MM.1S (cell line): ENCODE results near the gene SMKR1.

Experiments
- DNase-seq: peaks from one replicate; pipeline ENCODE4 v3.0.0-alpha.2; 2015
- H2AFZ ChIP-seq: fragments of 300-600 bp; sonication (generic); 2 replicates; pipeline ENCODE4 v1.6.0; 2016; ENCODE audit warnings: antibody characterized with exemption, low read length
- H3F3A ChIP-seq: fragments of 300-600 bp; sonication (generic); 2 replicates; pipeline ENCODE4 v1.6.1; 2016; ENCODE audit warnings: mild to moderate bottlenecking, antibody characterized with exemption, low read length, moderate library complexity, mixed read lengths; ENCODE audit not compliant: insufficient read depth
- H3K27ac ChIP-seq: fragments of 300-600 bp; sonication (generic); 2 replicates; pipeline ENCODE4 v1.5.1; 2016; ENCODE audit warnings: mild to moderate bottlenecking, low read length
- H3K27me3 ChIP-seq: fragments of 300-600 bp; sonication (generic); replicated peaks from 2 replicates; pipeline ENCODE4 v1.6.0; 2016; ENCODE audit warnings: low read length; ENCODE audit not compliant: insufficient read depth
- H3K36me3 ChIP-seq: fragments of 300-600 bp; sonication (generic); replicated peaks from 2 replicates; pipeline ENCODE4 v1.6.1; 2016; ENCODE audit warnings: mild to moderate bottlenecking, low read length, mixed read lengths; ENCODE audit not compliant: insufficient read depth
- H3K4me1 ChIP-seq: fragments of 300-600 bp; sonication (generic); 2 replicates; pipeline ENCODE4 v1.6.1; 2016; ENCODE audit warnings: low read length, mixed read lengths
- H3K4me2 ChIP-seq: fragments of 300-600 bp; sonication (generic); 2 replicates; pipeline ENCODE4 v1.6.0; 2016; ENCODE audit warnings: low read depth, low read length
- H3K4me3 ChIP-seq: fragments of 300-600 bp; sonication (generic); 2 replicates; pipeline ENCODE4 v1.5.1; 2016; ENCODE audit warnings: low read length, mixed read lengths
- H3K79me2 ChIP-seq: fragments of 300-600 bp; sonication (generic); 2 replicates; pipeline ENCODE4 v1.6.1; 2016; ENCODE audit warnings: mixed run types, low read length, mixed read lengths
- H3K9ac ChIP-seq: fragments of 300-600 bp; sonication (generic); 2 replicates; pipeline ENCODE4 v1.6.1; 2016; ENCODE audit warnings: low read length, mixed read lengths
- H3K9me2 ChIP-seq: fragments of 300-600 bp; sonication (generic); replicated peaks from 2 replicates; pipeline ENCODE4 v1.6.1; 2016; ENCODE audit warnings: mild to moderate bottlenecking, low read length, mixed read lengths; ENCODE audit not compliant: insufficient read depth
- H3K9me3 ChIP-seq: fragments of 300-600 bp; sonication (generic); replicated peaks from 2 replicates; pipeline ENCODE4 v1.6.1; 2016; ENCODE audit warnings: mild to moderate bottlenecking, low read length, mixed read lengths; ENCODE audit not compliant: insufficient read depth
- H4K20me1 ChIP-seq: fragments of 300-600 bp; sonication (generic); 2 replicates; pipeline ENCODE4 v1.6.1; 2016; ENCODE audit warnings: mild to moderate bottlenecking, low read length, moderate library complexity, mixed read lengths; ENCODE audit not compliant: insufficient read depth
- EZH2 ChIP-seq: fragments of 300-600 bp; sonication (generic); optimal IDR thresholded peaks from 2 replicates; pipeline ENCODE3; 2017; ENCODE audit warnings: low read depth, mild to moderate bottlenecking, antibody characterized with exemption, low read length, mixed read lengths
- EZH2phosphoT487 ChIP-seq: fragments of 300-600 bp; sonication (generic); IDR thresholded peaks from 2 replicates; pipeline ENCODE4 v1.6.1; 2018; ENCODE audit warnings: antibody characterized with exemption, low read length
- TF ChIP-seq, protein P1 (sequence below): fragments of 300-600 bp; sonication (generic); IDR thresholded peaks from 2 replicates; pipeline ENCODE4 v1.5.1; 2016; ENCODE audit warnings: antibody characterized with exemption, low read length, mixed read lengths

SMKR1 gene

DNA sequence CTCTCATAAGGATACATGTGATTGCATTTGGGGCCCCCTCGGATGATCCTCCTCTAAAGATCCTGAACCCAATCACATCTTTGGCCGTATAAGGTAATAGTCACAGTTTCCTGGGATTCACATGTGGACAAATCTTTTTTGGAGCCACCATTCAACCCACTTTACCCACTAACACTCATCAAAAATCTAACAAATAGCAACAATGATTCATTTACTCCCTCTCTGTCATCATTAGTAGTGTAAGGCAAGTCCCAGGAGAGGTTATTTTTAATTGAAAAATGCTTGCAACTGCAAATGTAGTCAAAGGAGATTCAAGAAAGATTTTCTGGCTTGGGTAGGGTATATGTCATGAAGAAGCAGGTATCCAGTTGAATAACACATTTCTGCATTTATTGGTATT, 9.9 kb upstream of the SMKR1 start:
- no peaks in the 10 kb centered on the region for H3K9me2 ChIP-seq
- no peak overlapping the region for H3K4me2 ChIP-seq
- no peaks in the 10 kb centered on the region for H3K27me3 ChIP-seq
- H4K20me1 ChIP-seq, result no peaks in the 10 kb centered on the region
- no peaks in the 10 kb centered on the region for H3F3A ChIP-seq
- no peaks in the 10 kb centered on the region for H3K4me1 ChIP-seq
- no peaks in the 10 kb centered on the region for H3K79me2 ChIP-seq
- peak; percentile 5 for DNase-seq
- no peak overlapping the region for H2AFZ ChIP-seq
- no peaks in the 10 kb centered on the region for H3K9me3 ChIP-seq
- H3K27ac ChIP-seq, result no peak overlapping the region
- no peak overlapping the region for H3K9ac ChIP-seq
- H3K36me3 ChIP-seq, result no peaks in the 10 kb centered on the region
- H3K4me3 ChIP-seq, result no peak overlapping the region
- TF ChIP-seq EZH2phosphoT487 (no peak), EZH2 (no peak)
- TF ChIP-seq, protein P1, sequence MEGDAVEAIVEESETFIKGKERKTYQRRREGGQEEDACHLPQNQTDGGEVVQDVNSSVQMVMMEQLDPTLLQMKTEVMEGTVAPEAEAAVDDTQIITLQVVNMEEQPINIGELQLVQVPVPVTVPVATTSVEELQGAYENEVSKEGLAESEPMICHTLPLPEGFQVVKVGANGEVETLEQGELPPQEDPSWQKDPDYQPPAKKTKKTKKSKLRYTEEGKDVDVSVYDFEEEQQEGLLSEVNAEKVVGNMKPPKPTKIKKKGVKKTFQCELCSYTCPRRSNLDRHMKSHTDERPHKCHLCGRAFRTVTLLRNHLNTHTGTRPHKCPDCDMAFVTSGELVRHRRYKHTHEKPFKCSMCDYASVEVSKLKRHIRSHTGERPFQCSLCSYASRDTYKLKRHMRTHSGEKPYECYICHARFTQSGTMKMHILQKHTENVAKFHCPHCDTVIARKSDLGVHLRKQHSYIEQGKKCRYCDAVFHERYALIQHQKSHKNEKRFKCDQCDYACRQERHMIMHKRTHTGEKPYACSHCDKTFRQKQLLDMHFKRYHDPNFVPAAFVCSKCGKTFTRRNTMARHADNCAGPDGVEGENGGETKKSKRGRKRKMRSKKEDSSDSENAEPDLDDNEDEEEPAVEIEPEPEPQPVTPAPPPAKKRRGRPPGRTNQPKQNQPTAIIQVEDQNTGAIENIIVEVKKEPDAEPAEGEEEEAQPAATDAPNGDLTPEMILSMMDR, result no peak

DNA sequence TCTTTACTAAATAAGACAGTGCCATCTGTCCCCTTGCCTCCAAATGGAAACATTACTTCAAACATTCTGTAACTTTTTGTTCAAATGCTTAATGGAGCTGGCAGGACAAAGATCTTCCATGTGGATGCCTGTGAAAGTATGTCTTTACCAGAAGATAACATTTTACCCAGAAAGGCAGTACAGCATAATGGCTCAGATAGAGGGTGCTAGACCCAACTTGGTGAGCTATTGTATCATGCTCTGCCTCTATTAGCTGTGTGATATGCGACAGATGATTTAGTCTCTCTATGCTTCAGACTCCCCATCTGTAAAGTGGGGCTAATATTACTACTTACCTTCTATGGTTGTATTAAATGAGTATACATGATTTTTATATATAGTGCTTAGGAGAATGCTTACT, 8.8 kb upstream of the SMKR1 start:
- no peaks in the 10 kb centered on the region for H4K20me1 ChIP-seq
- no peaks in the 10 kb centered on the region for H3K9me3 ChIP-seq
- no peak overlapping the region; the same call in 1 of the 2 replicates for H3K27ac ChIP-seq
- TF ChIP-seq, protein P1, result peak; percentile 21
- TF ChIP-seq EZH2phosphoT487, result no peak
- TF ChIP-seq EZH2, result no peak
- H3K9ac ChIP-seq, result no peak overlapping the region
- H3K36me3 ChIP-seq, result no peaks in the 10 kb centered on the region
- peak; percentile 5 for DNase-seq
- H3K27me3 ChIP-seq, result no peaks in the 10 kb centered on the region
- no peak overlapping the region for H3K4me3 ChIP-seq
- H2AFZ ChIP-seq, result no peak overlapping the region
- no peaks in the 10 kb centered on the region for H3F3A ChIP-seq
- no peaks in the 10 kb centered on the region for H3K4me1 ChIP-seq
- H3K79me2 ChIP-seq, result no peaks in the 10 kb centered on the region
- H3K9me2 ChIP-seq, result no peaks in the 10 kb centered on the region
- H3K4me2 ChIP-seq, result no peak overlapping the region

DNA sequence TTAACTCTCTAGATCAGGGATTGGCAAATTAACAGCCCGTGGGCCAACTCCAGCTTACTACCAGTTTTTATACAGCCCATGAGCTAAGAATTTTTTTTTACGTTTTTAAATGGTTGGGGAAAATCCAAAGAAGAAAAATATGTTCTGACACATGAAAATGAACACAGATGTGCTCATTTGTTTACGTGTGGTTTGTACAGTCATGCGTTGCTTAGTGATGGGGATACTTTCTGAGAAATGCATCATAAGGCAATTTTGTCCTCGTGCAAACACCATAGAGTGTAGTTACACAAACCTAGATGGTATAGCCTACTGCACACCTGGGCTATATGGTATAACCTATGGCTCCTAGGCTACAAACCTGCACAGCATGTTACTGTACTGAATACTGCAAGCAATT, 8.3 kb upstream of the SMKR1 start:
- no peaks in the 10 kb centered on the region for H3F3A ChIP-seq
- H3K27ac ChIP-seq, result no peak overlapping the region; the same call in 1 of the 2 replicates

More for the DNA sequence above, 8.3 kb upstream of the SMKR1 start:
- H3K4me2 ChIP-seq, result no peak overlapping the region
- H3K27me3 ChIP-seq, result no peaks in the 10 kb centered on the region
- no peaks in the 10 kb centered on the region for H3K4me1 ChIP-seq
- H3K9ac ChIP-seq, result no peak overlapping the region
- TF ChIP-seq, protein P1, result no peak
- TF ChIP-seq EZH2, result no peak
- no peak for TF ChIP-seq EZH2phosphoT487
- H3K79me2 ChIP-seq, result no peaks in the 10 kb centered on the region
- H3K36me3 ChIP-seq, result no peaks in the 10 kb centered on the region
- DNase-seq, result peak; percentile 53
- H3K9me3 ChIP-seq, result no peaks in the 10 kb centered on the region
- H4K20me1 ChIP-seq, result no peaks in the 10 kb centered on the region
- H3K9me2 ChIP-seq, result no peaks in the 10 kb centered on the region
- no peak overlapping the region for H3K4me3 ChIP-seq
- no peak overlapping the region for H2AFZ ChIP-seq
